ENCODE measurements around the gene DCDC2.

DNA sequence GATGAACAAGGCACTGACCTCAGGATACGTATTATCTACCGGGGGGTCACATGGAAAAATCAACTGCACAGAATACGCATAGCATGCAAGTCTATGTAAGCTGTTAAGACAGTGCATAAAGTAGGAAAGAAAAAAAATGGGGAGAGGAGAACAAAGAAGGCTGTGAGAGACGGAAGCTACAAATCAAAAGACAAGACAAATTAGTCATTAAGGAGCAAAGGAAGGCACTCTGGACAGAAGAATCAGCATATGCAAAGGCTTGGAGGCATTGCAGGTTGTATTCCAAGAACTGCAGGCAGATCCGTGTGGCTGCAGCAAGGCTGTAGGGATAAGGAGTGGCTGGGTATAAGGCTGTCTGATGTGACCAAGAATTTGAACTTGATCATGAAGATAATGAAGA lies 142.9 kb downstream of the DCDC2 start:
- TF ChIP-seq, protein P1, sequence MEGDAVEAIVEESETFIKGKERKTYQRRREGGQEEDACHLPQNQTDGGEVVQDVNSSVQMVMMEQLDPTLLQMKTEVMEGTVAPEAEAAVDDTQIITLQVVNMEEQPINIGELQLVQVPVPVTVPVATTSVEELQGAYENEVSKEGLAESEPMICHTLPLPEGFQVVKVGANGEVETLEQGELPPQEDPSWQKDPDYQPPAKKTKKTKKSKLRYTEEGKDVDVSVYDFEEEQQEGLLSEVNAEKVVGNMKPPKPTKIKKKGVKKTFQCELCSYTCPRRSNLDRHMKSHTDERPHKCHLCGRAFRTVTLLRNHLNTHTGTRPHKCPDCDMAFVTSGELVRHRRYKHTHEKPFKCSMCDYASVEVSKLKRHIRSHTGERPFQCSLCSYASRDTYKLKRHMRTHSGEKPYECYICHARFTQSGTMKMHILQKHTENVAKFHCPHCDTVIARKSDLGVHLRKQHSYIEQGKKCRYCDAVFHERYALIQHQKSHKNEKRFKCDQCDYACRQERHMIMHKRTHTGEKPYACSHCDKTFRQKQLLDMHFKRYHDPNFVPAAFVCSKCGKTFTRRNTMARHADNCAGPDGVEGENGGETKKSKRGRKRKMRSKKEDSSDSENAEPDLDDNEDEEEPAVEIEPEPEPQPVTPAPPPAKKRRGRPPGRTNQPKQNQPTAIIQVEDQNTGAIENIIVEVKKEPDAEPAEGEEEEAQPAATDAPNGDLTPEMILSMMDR (IDR thresholded peaks at IDR 0.05), result no peak
- TF ChIP-seq EZH2 (IDR thresholded peaks at IDR 0.05; ENCODE audit: borderline replicate concordance, insufficient read depth, low read depth, low read length, poor library complexity, severe bottlenecking), result no peak
